ENCODE results near the gene GGCT.

The GGCT gene

GRCh38 chr7:30504301-30505173 lies at the start of gene GGCT:
GGCT (minus strand) TSS chr7:30504829; CDS start chr7:30504709, 120 bp downstream.
- TF ChIP-seq CTCF (IDR thresholded peaks at IDR 0.05; ENCODE audit: low read depth, low read length, missing control alignments) = no peak
- peak within 1 kb of the TSS; percentile 79 for H3K4me3 ChIP-seq (ENCODE audit: low read depth, low read length)
- DNase-seq (ENCODE audit: low read depth) = peak; percentile 96

- TF ChIP-seq CTCF (IDR thresholded peaks at IDR 0.05; ENCODE audit: low read depth, low read length, missing control alignments) = no peak
- DNase-seq (ENCODE audit: low read depth) = no peak
Observed at GRCh38 chr7:30553546-30553945, 48.9 kb upstream of the GGCT start.

GRCh38 chr7:30553141-30553540 lies 48.5 kb upstream of the GGCT start:
- H3K4me3 ChIP-seq (ENCODE audit: low read depth, low read length) = no peak overlapping the region
- no peak for DNase-seq (ENCODE audit: low read depth)
- TF ChIP-seq CTCF (IDR thresholded peaks at IDR 0.05; ENCODE audit: low read depth, low read length, missing control alignments) = no peak

More at GRCh38 chr7:30553546-30553945, 48.9 kb upstream of the GGCT start:
- no peak overlapping the region for H3K4me3 ChIP-seq (ENCODE audit: low read depth, low read length)

DNA sequence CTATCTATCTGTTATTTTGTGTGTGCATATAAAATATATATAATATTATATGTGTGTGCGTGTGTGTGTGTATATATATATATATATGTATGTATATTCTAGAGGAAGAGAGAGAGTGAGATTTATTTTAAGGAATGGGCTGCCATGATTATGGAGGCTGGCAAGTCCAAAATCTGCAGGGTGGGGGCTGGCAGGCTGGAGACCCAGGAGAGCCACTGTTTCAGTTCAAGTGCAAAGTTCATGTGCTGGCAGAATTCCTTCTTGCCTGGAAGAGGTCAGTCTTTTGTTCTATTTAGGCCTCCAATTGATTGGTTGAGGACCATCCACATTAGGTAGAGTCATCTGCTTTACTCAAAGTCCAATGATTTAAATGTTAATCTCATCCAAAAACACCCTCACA lies 47.7 kb upstream of the GGCT start:
- no peak overlapping the region for H3K4me3 ChIP-seq (ENCODE audit: low read depth, low read length)
- DNase-seq (ENCODE audit: low read depth) = no peak
- no peak for TF ChIP-seq CTCF (IDR thresholded peaks at IDR 0.05; ENCODE audit: low read depth, low read length, missing control alignments)

DNA sequence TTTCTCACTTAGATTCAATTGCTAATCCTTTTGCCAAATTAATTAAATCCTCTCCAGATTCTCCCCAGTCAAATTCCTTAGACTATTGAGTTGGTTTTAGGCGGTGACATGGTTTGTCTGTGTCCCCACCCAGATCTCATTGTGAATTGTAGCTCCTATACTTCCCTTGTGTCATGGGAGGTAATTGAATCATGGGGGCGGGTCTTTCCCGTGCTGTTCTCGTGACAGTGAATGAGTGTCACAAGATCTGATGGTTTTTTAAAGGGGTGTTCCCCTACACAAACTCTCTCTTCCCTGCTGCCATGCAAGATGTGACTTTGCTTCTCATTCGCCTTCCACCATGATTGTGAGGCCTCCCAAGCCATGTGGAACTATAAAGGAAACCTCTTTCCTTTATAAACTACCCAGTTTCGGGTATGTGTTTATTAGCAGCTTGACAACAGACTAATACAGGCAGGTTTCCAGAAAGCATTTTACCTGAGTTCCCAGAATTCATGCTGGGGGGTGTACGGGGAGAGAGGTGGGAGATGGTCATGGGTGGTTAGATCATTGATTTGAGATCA lies 45.4 kb upstream of the GGCT start:
- H3K4me3 ChIP-seq (ENCODE audit: low read depth, low read length) = no peak overlapping the region
- no peak for DNase-seq (ENCODE audit: low read depth)
- no peak for TF ChIP-seq CTCF (IDR thresholded peaks at IDR 0.05; ENCODE audit: low read depth, low read length, missing control alignments)

- no peak overlapping the region for H3K4me3 ChIP-seq (ENCODE audit: low read depth, low read length)
- peak; percentile 78 for TF ChIP-seq CTCF (IDR thresholded peaks at IDR 0.05; ENCODE audit: low read depth, low read length, missing control alignments)
- DNase-seq (ENCODE audit: low read depth) = peak; percentile 12
Observed at GRCh38 chr7:30548845-30549244, 44.2 kb upstream of the GGCT start.
